Measurements from ENCODE around the gene PTPRK. TPM values are rescaled to one million over a fixed set of nuclear protein-coding genes. Genes with fewer than 3 reads are reported as not detected.

The PTPRK gene
- polyA plus RNA-seq, 1 experiment: 37.8 TPM

- POLR2A ChIA-PET: no interaction called here
- no peaks in the 10 kb centered on the region for H3K27me3 ChIP-seq (ENCODE audit: control insufficient read depth, insufficient read depth, low read length)
- H3K4me3 ChIP-seq (ENCODE audit: low read depth, low read length): no peak overlapping the region
- no peak for TF ChIP-seq CTCF (IDR thresholded peaks at IDR 0.05; ENCODE audit: low read depth, low read length)
- no peak overlapping the region for H3K27ac ChIP-seq (ENCODE audit: low read depth, low read length)
- no peaks in the 10 kb centered on the region for H3K9me3 ChIP-seq (ENCODE audit: control insufficient read depth, insufficient read depth, low read length)
- CTCF ChIA-PET: no interaction called here
- DNase-seq (ENCODE audit: low read depth, low spot score): no peak
Observed at GRCh38 chr6:128364766-128365519, 155.5 kb downstream of the PTPRK start.

- ChIA-PET POLR2A (no interaction called here), CTCF (no interaction called here)
- no peak overlapping the region for H3K27ac ChIP-seq (ENCODE audit: low read depth, low read length)
- H3K27me3 ChIP-seq (ENCODE audit: control insufficient read depth, insufficient read depth, low read length): no peaks in the 10 kb centered on the region
- TF ChIP-seq CTCF (IDR thresholded peaks at IDR 0.05; ENCODE audit: low read depth, low read length): no peak
- no peaks in the 10 kb centered on the region for H3K9me3 ChIP-seq (ENCODE audit: control insufficient read depth, insufficient read depth, low read length)
- DNase-seq (ENCODE audit: low read depth, low spot score): no peak
- no peak overlapping the region for H3K4me3 ChIP-seq (ENCODE audit: low read depth, low read length)
Observed at GRCh38 chr6:128363020-128363813, 157.2 kb downstream of the PTPRK start.

- Histone ChIP-seq H3K27ac (ENCODE audit: low read depth, low read length) (no peak overlapping the region), H3K4me3 (ENCODE audit: low read depth, low read length) (no peak overlapping the region), H3K27me3 (ENCODE audit: control insufficient read depth, insufficient read depth, low read length) (no peaks in the 10 kb centered on the region), H3K9me3 (ENCODE audit: control insufficient read depth, insufficient read depth, low read length) (no peaks in the 10 kb centered on the region)
- ChIA-PET POLR2A (no interaction called here), CTCF (interaction anchor here (0.7 kb wide), 1 partner anchor 155 kb away, joined by 3 read pairs; no protein-coding TSS in a partner anchor)
- TF ChIP-seq CTCF (IDR thresholded peaks at IDR 0.05; ENCODE audit: low read depth, low read length): no peak
- DNase-seq (ENCODE audit: low read depth, low spot score): no peak
Observed at GRCh38 chr6:128361378-128361777, 159.0 kb downstream of the PTPRK start.

GRCh38 chr6:128358244-128358776, 162.1 kb downstream of the PTPRK start:
- CTCF ChIA-PET: no interaction called here
- no peak overlapping the region for H3K27ac ChIP-seq (ENCODE audit: low read depth, low read length)
- DNase-seq (ENCODE audit: low read depth, low spot score): no peak
- H3K9me3 ChIP-seq (ENCODE audit: control insufficient read depth, insufficient read depth, low read length): no peaks in the 10 kb centered on the region
- TF ChIP-seq CTCF (IDR thresholded peaks at IDR 0.05; ENCODE audit: low read depth, low read length): no peak
- POLR2A ChIA-PET: no interaction called here
- H3K27me3 ChIP-seq (ENCODE audit: control insufficient read depth, insufficient read depth, low read length): no peaks in the 10 kb centered on the region
- no peak overlapping the region for H3K4me3 ChIP-seq (ENCODE audit: low read depth, low read length)
